ENCODE results near the gene PLAU.
A peak's percentile ranks its signal among the peaks of the same experiment; 100 is the strongest.
"Not testable (repeated sequence)": the region's sequence is repeated elsewhere in the genome, so short reads cannot be mapped to it uniquely, and the experiment has no call there.

The PLAU gene

GRCh38 chr10:73875139-73875475 is 35.8 kb upstream of the PLAU start:
- intact Hi-C loops (cut with DNase I), result no loop called here
- DNase-seq, result no peak

- DNase-seq, result no peak
- intact Hi-C loops (cut with DNase I), result no loop called here
Measured at GRCh38 chr10:73876157-73876556, 34.8 kb upstream of the PLAU start.

GRCh38 chr10:73876566-73876965 is 34.4 kb upstream of the PLAU start:
- no peak for DNase-seq
- intact Hi-C loops (cut with DNase I), result no loop called here

- intact Hi-C loops (cut with DNase I), result no loop called here
- no peak for DNase-seq
Measured at GRCh38 chr10:73876971-73877370, 34.0 kb upstream of the PLAU start.

- intact Hi-C loops (cut with DNase I), result no loop called here
Measured at GRCh38 chr10:73877533-73878160, 33.3 kb upstream of the PLAU start.

GRCh38 chr10:73878365-73878764 is 32.6 kb upstream of the PLAU start:
- DNase-seq, result no peak
- intact Hi-C loops (cut with DNase I), result no loop called here

More at GRCh38 chr10:73877533-73878160, 33.3 kb upstream of the PLAU start:
- no peak for DNase-seq

- intact Hi-C loops (cut with DNase I), result loop anchor here (1.0 to 10.0 kb wide), 2 partner anchors 30 to 65 kb away; no protein-coding TSS in a partner anchor
- peak; percentile 38 to 87 (median 75) for DNase-seq
Measured at GRCh38 chr10:73879296-73880173, 31.4 kb upstream of the PLAU start.

- no peak for DNase-seq
- intact Hi-C loops (cut with DNase I), result loop anchor here (10.0 kb wide), 1 partner anchor 63 kb away; no protein-coding TSS in a partner anchor
Measured at GRCh38 chr10:73881221-73881919, 29.6 kb upstream of the PLAU start.

- intact Hi-C loops (cut with DNase I), result loop anchor here (10.0 kb wide), 1 partner anchor 61 kb away; no protein-coding TSS in a partner anchor
- no peak for DNase-seq
Measured at GRCh38 chr10:73884017-73884416, 26.9 kb upstream of the PLAU start.

- peak; percentile 34 to 87 (median 70) for DNase-seq
- intact Hi-C loops (cut with DNase I), result loop anchor here (5.0 to 10.0 kb wide), 2 partner anchors 59 to 196 kb away; no protein-coding TSS in a partner anchor
Measured at GRCh38 chr10:73886085-73886529, 24.8 kb upstream of the PLAU start.

- DNase-seq, result no peak
- intact Hi-C loops (cut with DNase I), result loop anchor here (5.0 to 10.0 kb wide), 2 partner anchors 58 to 196 kb away; no protein-coding TSS in a partner anchor
Measured at GRCh38 chr10:73886661-73887293, 24.2 kb upstream of the PLAU start.

- peak in 41 of 42 donors; percentile 28 to 90 (median 63) for DNase-seq
- intact Hi-C loops (cut with DNase I), result loop anchor here (5.0 to 10.0 kb wide), 2 partner anchors 57 to 195 kb away; no protein-coding TSS in a partner anchor
Measured at GRCh38 chr10:73887294-73888039, 23.5 kb upstream of the PLAU start.

GRCh38 chr10:73888514-73888913 is 22.4 kb upstream of the PLAU start:
- intact Hi-C loops (cut with DNase I), result loop anchor here (5.0 to 10.0 kb wide), 2 partner anchors 56 to 194 kb away; no protein-coding TSS in a partner anchor
- DNase-seq, result no peak

GRCh38 chr10:73889014-73889413 is 21.9 kb upstream of the PLAU start:
- peak in 17 of 42 donors; percentile 20 to 74 (median 40) for DNase-seq
- intact Hi-C loops (cut with DNase I), result loop anchor here (5.0 to 10.0 kb wide), 2 partner anchors 56 to 193 kb away; no protein-coding TSS in a partner anchor

GRCh38 chr10:73889416-73889815 is 21.5 kb upstream of the PLAU start:
- intact Hi-C loops (cut with DNase I), result loop anchor here (5.0 to 10.0 kb wide), 2 partner anchors 55 to 193 kb away; no protein-coding TSS in a partner anchor
- DNase-seq, result not testable (repeated sequence)

GRCh38 chr10:73890261-73890660 is 20.7 kb upstream of the PLAU start:
- no peak for DNase-seq
- intact Hi-C loops (cut with DNase I), result no loop called here

- DNase-seq; intact Hi-C loops (cut with DNase I): not testable (repeated sequence)
Measured at GRCh38 chr10:73890830-73891229, 20.1 kb upstream of the PLAU start.

- intact Hi-C loops (cut with DNase I), result no loop called here
- no peak for DNase-seq
Measured at GRCh38 chr10:73891540-73891939, 19.4 kb upstream of the PLAU start.

Measured in head of caudate nucleus (tissue), 42 donors.